Motor neuron (in vitro differentiated cells): ENCODE measurements around the gene ADPRHL1. TPM values are rescaled to one million over a fixed set of nuclear protein-coding genes. Genes with fewer than 3 reads are reported as not detected.

Experiments used
- ATAC-seq, 8 experiments: fragments of 200-7000 bp; cut with Tn5 transposase; replicated peaks in 6 of 8; 2 replicates each; pipeline ENCODE4 v1.8.0; 2021; ENCODE audit warnings: mild to moderate bottlenecking in 8 of 8, moderate library complexity in 8 of 8
- H3K27ac ChIP-seq, 2 donors: fragments of 250-450 bp; sonication (Bioruptor Pico); 2 replicates each; pipeline ENCODE4 v1.9.0; 2021; ENCODE audit warnings: antibody characterized with exemption in 2 of 2, mild to moderate bottlenecking in 2 of 2, moderate library complexity in 1 of 2
- H3K4me1 ChIP-seq, 2 donors: fragments of 250-450 bp; sonication (Bioruptor Pico); replicated peaks in 1 of 2; 2 replicates each; pipeline ENCODE4 v1.6.1; 2021; ENCODE audit warnings: antibody characterized with exemption in 2 of 2, mild to moderate bottlenecking in 2 of 2, moderate library complexity in 1 of 2
- H3K4me3 ChIP-seq, 5 donors: fragments of 250-450 bp; sonication (Bioruptor Pico); 2 replicates each; pipeline ENCODE4 v1.9.0; 2021; ENCODE audit warnings: antibody characterized with exemption in 5 of 5, mild to moderate bottlenecking in 5 of 5, moderate library complexity in 4 of 5
- WGBS, 10 experiments: fragments of 450-650 bp; shearing (Covaris generic); methylation state at CpG; one replicate each; pipeline ENCODE4 v1.0.0; 2022; 5-methylcytosine and 5-hydroxymethylcytosine counted together
- in situ Hi-C, 9 experiments: fragments of 400-800 bp; cut with MboI; loops; one replicate each; pipeline ENCODE4 v1.15.0; 2021; ENCODE audit warnings: low sequenced_read_pairs in 9 of 9, low pct_unique_long_range_greater_than_20kb in 2 of 9; ENCODE audit not compliant: unreplicated experiment in 9 of 9
- total RNA-seq, 8 experiments: library from RNA; unstranded; fragments of 300-600 nt; gene quantifications; 2 replicates each; pipeline versions ENCODE4 v1.2.3 to v1.2.4, GENCODE V29; 2022

ADPRHL1 gene
- total RNA-seq, 8 experiments from 2014 or later, result 0.65 to 25.6 (median 2.1) TPM

GRCh38 chr13:113404723-113405471 is 48.4 kb downstream of the ADPRHL1 start:
- in situ Hi-C loops, result no loop called here
- Histone ChIP-seq H3K4me3 (no peak overlapping the region), H3K27ac (no peak overlapping the region), H3K4me1 (no peaks in the 10 kb centered on the region)
- no peak for ATAC-seq
- WGBS, 10 experiments, result 85 to 95% (median 88%) methylated on average over 4 to 5 of the region's 34 CpGs; no CpG with 5 or more reads in 7 of the 10 experiments

DNA sequence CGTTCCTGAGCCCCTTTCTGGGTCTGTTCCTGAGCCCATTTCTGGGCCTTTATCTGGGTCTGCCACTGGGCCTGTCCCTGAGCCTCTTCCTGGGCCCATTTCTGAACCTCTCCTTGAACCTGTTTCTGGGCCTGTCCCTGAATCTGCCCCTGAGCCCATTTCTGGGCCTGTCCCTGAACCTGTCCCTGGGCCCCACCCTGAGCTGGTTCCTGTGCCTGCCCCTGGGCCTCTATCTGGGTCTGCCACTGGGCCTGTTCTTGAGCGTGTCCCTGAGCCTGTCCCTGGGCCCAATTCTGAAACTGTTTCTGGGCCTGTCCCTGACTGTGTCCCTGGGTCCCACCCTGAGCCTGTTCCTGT is 48.9 kb downstream of the ADPRHL1 start:
- Histone ChIP-seq H3K4me3 (no peak overlapping the region), H3K4me1 (no peaks in the 10 kb centered on the region), H3K27ac (no peak overlapping the region)
- no peak for ATAC-seq
- WGBS, 10 experiments, result 83 to 100% methylated on average over 1 of the region's 2 CpGs; no CpG with 5 or more reads in 8 of the 10 experiments
- in situ Hi-C loops, result no loop called here

- WGBS, 10 experiments, result 78 to 100% (median 90%) methylated on average over 2 to 4 of the region's 32 CpGs; no CpG with 5 or more reads in 4 of the 10 experiments
- Histone ChIP-seq H3K4me1 (no peaks in the 10 kb centered on the region), H3K27ac (no peak overlapping the region), H3K4me3 (no peak overlapping the region)
- no peak for ATAC-seq
- in situ Hi-C loops, result no loop called here
Observed at GRCh38 chr13:113403255-113404104, 49.8 kb downstream of the ADPRHL1 start.

DNA sequence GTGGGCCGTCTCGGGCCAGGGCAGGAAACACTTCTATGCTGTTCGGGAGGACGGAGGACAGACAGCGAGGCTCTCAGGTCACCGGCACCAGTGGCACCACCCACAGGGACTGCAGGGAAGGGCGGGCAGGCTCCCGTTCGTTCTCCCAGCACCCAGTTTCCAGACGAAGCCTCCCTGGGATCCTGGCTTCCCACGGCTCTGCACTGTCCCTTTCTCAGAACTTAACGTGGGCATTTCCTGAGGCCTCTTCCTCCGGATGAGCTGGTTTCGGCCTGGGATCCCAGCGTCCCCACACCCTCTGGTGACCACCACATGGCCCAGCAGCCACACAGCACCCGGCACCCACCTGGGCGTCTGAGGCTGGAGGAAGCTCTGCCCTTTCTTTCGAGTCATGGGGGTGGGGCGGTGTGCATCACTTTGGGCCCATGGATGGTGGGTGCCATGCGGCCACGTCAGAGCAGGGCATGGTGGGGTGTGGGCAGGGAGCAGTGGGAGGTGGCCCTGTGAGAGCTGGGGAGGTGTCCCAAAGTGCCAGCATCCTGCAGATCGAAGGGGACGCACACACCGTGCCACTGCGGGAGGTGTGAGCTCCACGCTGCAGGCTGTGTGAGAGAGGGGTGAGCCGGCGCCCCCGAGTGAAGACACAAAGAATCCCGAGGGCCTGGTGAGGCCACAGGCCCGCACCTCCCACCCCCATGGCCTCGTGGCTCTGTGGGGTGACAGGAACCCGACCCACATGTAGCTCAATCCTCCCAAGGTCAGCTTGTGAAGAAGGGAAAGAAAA is 50.6 kb downstream of the ADPRHL1 start:
- in situ Hi-C loops, result no loop called here
- no peak for ATAC-seq
- WGBS, 10 experiments, result 86 to 100% (median 96%) methylated on average over 2 to 4 of the region's 33 CpGs; no CpG with 5 or more reads in 7 of the 10 experiments
- Histone ChIP-seq H3K4me1 (no peaks in the 10 kb centered on the region), H3K4me3 (no peak overlapping the region), H3K27ac (no peak overlapping the region)

GRCh38 chr13:113401452-113402415 is 51.6 kb downstream of the ADPRHL1 start:
- in situ Hi-C loops, result no loop called here
- ATAC-seq, result no peak
- 20 to 100% (median 85%) methylated on average over 1 to 23 of the region's 52 CpGs; no CpG with 5 or more reads in 3 of the 10 experiments for WGBS, 10 experiments
- no peaks in the 10 kb centered on the region for H3K4me1 ChIP-seq
- no peak overlapping the region for H3K4me3 ChIP-seq
- H3K27ac ChIP-seq, result no peak overlapping the region

DNA sequence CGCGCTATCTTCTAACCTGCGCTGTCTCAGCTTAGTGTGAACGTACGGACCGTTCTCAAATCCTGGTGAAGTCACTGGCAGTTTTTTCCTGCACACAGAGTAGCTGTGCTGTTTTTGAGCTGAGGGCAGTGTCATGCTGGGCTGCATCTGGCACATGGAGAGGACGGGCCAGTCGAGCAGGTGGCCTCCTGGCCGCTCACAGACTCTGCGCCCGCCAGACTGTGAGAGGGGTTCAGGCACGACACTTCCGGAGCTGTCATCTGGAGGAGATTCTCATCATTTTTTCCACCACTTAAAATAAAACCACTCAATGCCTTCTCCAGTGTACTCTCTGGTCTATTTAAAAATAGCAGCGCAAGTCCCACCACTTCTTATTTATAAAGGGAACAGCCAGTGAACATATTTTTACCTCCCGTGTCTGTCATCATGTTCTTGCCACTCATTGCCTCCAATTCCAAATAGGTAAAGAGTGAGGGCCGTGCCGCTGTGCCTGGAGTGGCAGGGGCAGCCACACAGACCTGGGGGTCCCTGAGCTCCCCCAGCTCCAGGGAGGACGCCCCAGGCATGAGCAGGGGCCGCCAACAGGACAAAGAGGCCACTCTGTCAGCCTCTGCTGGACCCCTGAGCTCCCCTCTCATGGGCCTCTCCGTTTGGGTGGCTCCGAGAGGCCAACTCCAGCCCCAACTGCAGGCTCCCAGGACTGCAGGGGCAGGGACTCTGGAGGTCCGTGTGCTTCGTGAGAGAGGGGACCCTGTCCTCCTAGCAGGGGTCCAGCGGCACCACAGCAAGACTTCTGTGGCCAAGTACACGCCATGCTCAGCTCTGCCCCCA is 52.5 kb downstream of the ADPRHL1 start:
- peak in 3 of 8 experiments; percentile 8 to 43 (median 30) for ATAC-seq
- Histone ChIP-seq H3K4me3 (no peak overlapping the region), H3K4me1 (no peaks in the 10 kb centered on the region), H3K27ac (no peak overlapping the region)
- 15 to 95% (median 61%) methylated on average over 1 to 15 of the region's 25 CpGs; no CpG with 5 or more reads in 1 of the 10 experiments for WGBS, 10 experiments
- in situ Hi-C loops, result no loop called here

DNA sequence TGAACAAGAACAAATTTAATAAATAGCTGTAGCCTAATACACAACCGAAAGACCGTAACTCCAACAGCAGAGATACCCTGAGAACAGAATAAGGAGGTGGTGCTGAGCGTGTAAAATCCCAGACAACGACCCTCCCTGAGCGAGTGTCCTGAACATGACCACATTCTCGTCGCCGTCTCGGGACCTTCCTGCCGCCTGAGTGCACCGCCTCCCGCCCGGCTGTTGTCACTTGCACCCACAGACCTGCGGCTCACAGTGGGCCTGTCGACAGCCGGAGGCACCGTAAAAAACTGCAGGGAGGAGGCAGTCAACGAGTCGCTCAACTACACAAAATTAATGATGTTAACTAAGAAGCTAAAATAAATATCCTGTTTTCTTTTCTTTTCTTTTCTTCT is 53.5 kb downstream of the ADPRHL1 start:
- in situ Hi-C loops, result no loop called here
- Histone ChIP-seq H3K4me3 (no peak overlapping the region), H3K4me1 (no peaks in the 10 kb centered on the region), H3K27ac (no peak overlapping the region)
- WGBS, 10 experiments, result 27 to 93% (median 83%) methylated on average over 3 to 17 of the region's 19 CpGs; no CpG with 5 or more reads in 4 of the 10 experiments
- ATAC-seq, result no peak

- in situ Hi-C loops, result no loop called here
- WGBS, 10 experiments, result 38 to 100% (median 70%) methylated on average over 2 to 8 of the region's 19 CpGs
- no peak overlapping the region for H3K4me3 ChIP-seq
Observed at GRCh38 chr13:113398963-113399754, 54.1 kb downstream of the ADPRHL1 start.

GRCh38 chr13:113397608-113398425 is 55.5 kb downstream of the ADPRHL1 start:
- no peak for ATAC-seq
- in situ Hi-C loops, result no loop called here
- H3K4me1 ChIP-seq, result peaks cover 2 to 5% of the 10 kb centered on the region in 2 donors
- 63 to 100% (median 89%) methylated on average over 1 to 11 of the region's 20 CpGs; no CpG with 5 or more reads in 1 of the 10 experiments for WGBS, 10 experiments
- no peak overlapping the region for H3K27ac ChIP-seq
- no peak overlapping the region for H3K4me3 ChIP-seq

More at GRCh38 chr13:113398963-113399754, 54.1 kb downstream of the ADPRHL1 start:
- Histone ChIP-seq H3K27ac (no peak overlapping the region), H3K4me1 (peaks cover 0 to 1% of the 10 kb centered on the region in 2 donors)
- ATAC-seq, result no peak

GRCh38 chr13:113394339-113394640 is 59.0 kb downstream of the ADPRHL1 start:
- peaks cover 2 to 5% of the 10 kb centered on the region in 2 donors for H3K4me1 ChIP-seq
- peak in 1 of 8 experiments; percentile 8 for ATAC-seq
- in situ Hi-C loops, result no loop called here

More at GRCh38 chr13:113394339-113394640, 59.0 kb downstream of the ADPRHL1 start:
- Histone ChIP-seq H3K27ac (no peak overlapping the region), H3K4me3 (peak overlapping the region; percentile 36 to 58 (median 52))
- WGBS, 10 experiments, result 0 to 100% (median 76%) methylated on average over 1 to 12 of the region's 13 CpGs; no CpG with 5 or more reads in 2 of the 10 experiments
